Stomach (tissue), 9 donors: Measurements from ENCODE around the gene RNFT2. TPM values are rescaled to one million over a fixed set of nuclear protein-coding genes. Genes with fewer than 3 reads are reported as not detected.

Experiments
- DNase-seq, 2 donors: peaks; one replicate each; pipeline versions ENCODE4 v3.0.0 to v3.0.0-alpha.2; 2013 to 2019
- H3K27ac ChIP-seq, 5 donors: fragments of 200-600 bp in 4 of 5; sonication (generic) in 4 of 5; one replicate each; pipeline ENCODE4 v1.5.1; 2013 to 2019; ENCODE audit warnings: mild to moderate bottlenecking in 1 of 5, moderate library complexity in 1 of 5
- H3K27me3 ChIP-seq, 3 donors: fragments of 200-600 bp; sonication (generic); one replicate each; pipeline ENCODE4 v1.5.1; 2017 to 2019; ENCODE audit warnings: mixed run types in 1 of 3
- H3K36me3 ChIP-seq, 4 donors: fragments of 200-600 bp; sonication (generic); 1 replicate in 3 of 4; 2 replicates in 1 of 4; pipeline ENCODE4 v1.5.1; 2016 to 2019
- H3K4me1 ChIP-seq, 4 donors: fragments of 200-600 bp; sonication (generic); one replicate each; pipeline ENCODE4 v1.5.1; 2016 to 2019
- H3K4me3 ChIP-seq, 4 donors: fragments of 200-600 bp; sonication (generic) in 3 of 4; one replicate each; pipeline ENCODE4 v1.5.1; 2016 to 2019; ENCODE audit warnings: mild to moderate bottlenecking in 1 of 4
- H3K9me3 ChIP-seq, 4 donors: fragments of 200-600 bp; sonication (generic); one replicate each; pipeline ENCODE4 v1.5.1; 2016 to 2019
- EP300 ChIP-seq: sonication (generic); formaldehyde crosslinking; IDR thresholded peaks from one replicate; pipeline ENCODE4 v1.6.1; 2017; ENCODE audit warnings: antibody characterized with exemption
- POLR2A ChIP-seq, 4 donors: fragments of 450-650 bp; IDR thresholded peaks; one replicate each; pipeline ENCODE4 v1.6.1; 2016; ENCODE audit warnings: antibody characterized with exemption in 4 of 4, control low read depth in 2 of 4, mild to moderate bottlenecking in 1 of 4, moderate library complexity in 1 of 4
- POLR2AphosphoS5 ChIP-seq, 3 donors: sonication (generic); formaldehyde crosslinking; IDR thresholded peaks; one replicate each; pipeline ENCODE4 v1.6.1; 2016; ENCODE audit warnings: antibody characterized with exemption in 3 of 3
- WGBS, 5 donors: extraction: QIAGEN DNeasy Blood & Tissue Kit in 3 of 5; methylation state at CpG; one replicate each; pipeline versions ENCODE4 v1.1.5 to v1.1.7; 2013 to 2018; 5-methylcytosine and 5-hydroxymethylcytosine counted together
- intact Hi-C: fragments of 100-400 bp; cut with DNase I; formaldehyde crosslinking; loops from one replicate; pipeline ENCODE4 v1.15.1; 2023; ENCODE audit warnings: low total_unique reads
- polyA plus RNA-seq, 3 donors: library from polyadenylated mRNA; stranded (reverse); fragments of 200-250 nt; gene quantifications; one replicate each; pipeline ENCODE4 v1.2.3, GENCODE V29; 2013
- total RNA-seq, 5 donors: library from RNA; depleted of rRNA; stranded (reverse); fragments of >200 nt; gene quantifications; one replicate each; pipeline versions ENCODE4 v1.1.0 to v1.2.3, GENCODE V29; 2014 to 2016
- TF ChIP-seq, protein P1 (sequence below), 7 experiments: fragments of 450-650 bp in 4 of 7; fragments of 200-600 bp in 3 of 7; sonication (generic) in 3 of 7; IDR thresholded peaks; one replicate each; pipeline ENCODE4 v1.5.1; 2016 to 2019; ENCODE audit warnings: antibody characterized with exemption in 7 of 7, control low read depth in 2 of 7, mild to moderate bottlenecking in 1 of 7
- donor health status: healthy with polysubstance abuse.
- donor health status: Bipolar disorder and iron deficiency.
- donor health status: healthy.

RNFT2 gene
- total and polyA plus RNA-seq, 8 donors: 0.43 to 12.7 (median 1.6) TPM; not detected in 2

GRCh38 chr12:116691636-116692035 is 46.5 kb upstream of the RNFT2 start:
- WGBS, 5 donors: 84 to 93% (median 87%) methylated on average over 4 of the region's 4 CpGs

GRCh38 chr12:116692605-116693004 is 45.5 kb upstream of the RNFT2 start:
- Histone ChIP-seq H3K27me3 (peaks cover 0 to 45% (median 17%) of the 10 kb centered on the region in 3 donors), H3K9me3 (no peaks in the 10 kb centered on the region), H3K4me3 (no peak overlapping the region), H3K36me3 (no peaks in the 10 kb centered on the region), H3K4me1 (peaks cover 10 to 20% (median 16%) of the 10 kb centered on the region in 4 donors), H3K27ac (no peak overlapping the region)
- intact Hi-C loops: no loop called here
- DNase-seq: no peak
- TF ChIP-seq, protein P1, sequence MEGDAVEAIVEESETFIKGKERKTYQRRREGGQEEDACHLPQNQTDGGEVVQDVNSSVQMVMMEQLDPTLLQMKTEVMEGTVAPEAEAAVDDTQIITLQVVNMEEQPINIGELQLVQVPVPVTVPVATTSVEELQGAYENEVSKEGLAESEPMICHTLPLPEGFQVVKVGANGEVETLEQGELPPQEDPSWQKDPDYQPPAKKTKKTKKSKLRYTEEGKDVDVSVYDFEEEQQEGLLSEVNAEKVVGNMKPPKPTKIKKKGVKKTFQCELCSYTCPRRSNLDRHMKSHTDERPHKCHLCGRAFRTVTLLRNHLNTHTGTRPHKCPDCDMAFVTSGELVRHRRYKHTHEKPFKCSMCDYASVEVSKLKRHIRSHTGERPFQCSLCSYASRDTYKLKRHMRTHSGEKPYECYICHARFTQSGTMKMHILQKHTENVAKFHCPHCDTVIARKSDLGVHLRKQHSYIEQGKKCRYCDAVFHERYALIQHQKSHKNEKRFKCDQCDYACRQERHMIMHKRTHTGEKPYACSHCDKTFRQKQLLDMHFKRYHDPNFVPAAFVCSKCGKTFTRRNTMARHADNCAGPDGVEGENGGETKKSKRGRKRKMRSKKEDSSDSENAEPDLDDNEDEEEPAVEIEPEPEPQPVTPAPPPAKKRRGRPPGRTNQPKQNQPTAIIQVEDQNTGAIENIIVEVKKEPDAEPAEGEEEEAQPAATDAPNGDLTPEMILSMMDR (IDR thresholded peaks at IDR 0.05): no peak
- TF ChIP-seq POLR2A (IDR thresholded peaks at IDR 0.05): no peak
- no peak for TF ChIP-seq EP300
- TF ChIP-seq POLR2AphosphoS5 (IDR thresholded peaks at IDR 0.05): no peak
- 62 to 74% (median 65%) methylated on average over 3 of the region's 3 CpGs for WGBS, 5 donors

More at GRCh38 chr12:116691636-116692035, 46.5 kb upstream of the RNFT2 start:
- TF ChIP-seq POLR2A (IDR thresholded peaks at IDR 0.05) (no peak), POLR2AphosphoS5 (IDR thresholded peaks at IDR 0.05) (no peak), EP300 (no peak)
- TF ChIP-seq, protein P1 (IDR thresholded peaks at IDR 0.05): no peak
- no peaks in the 10 kb centered on the region for H3K36me3 ChIP-seq
- H3K27ac ChIP-seq: no peak overlapping the region
- intact Hi-C loops: no loop called here
- H3K4me3 ChIP-seq: no peak overlapping the region
- DNase-seq: no peak
- H3K9me3 ChIP-seq: no peaks in the 10 kb centered on the region
- peaks cover 0 to 45% (median 17%) of the 10 kb centered on the region in 3 donors for H3K27me3 ChIP-seq
- H3K4me1 ChIP-seq: peaks cover 10 to 15% (median 12%) of the 10 kb centered on the region in 4 donors

DNA sequence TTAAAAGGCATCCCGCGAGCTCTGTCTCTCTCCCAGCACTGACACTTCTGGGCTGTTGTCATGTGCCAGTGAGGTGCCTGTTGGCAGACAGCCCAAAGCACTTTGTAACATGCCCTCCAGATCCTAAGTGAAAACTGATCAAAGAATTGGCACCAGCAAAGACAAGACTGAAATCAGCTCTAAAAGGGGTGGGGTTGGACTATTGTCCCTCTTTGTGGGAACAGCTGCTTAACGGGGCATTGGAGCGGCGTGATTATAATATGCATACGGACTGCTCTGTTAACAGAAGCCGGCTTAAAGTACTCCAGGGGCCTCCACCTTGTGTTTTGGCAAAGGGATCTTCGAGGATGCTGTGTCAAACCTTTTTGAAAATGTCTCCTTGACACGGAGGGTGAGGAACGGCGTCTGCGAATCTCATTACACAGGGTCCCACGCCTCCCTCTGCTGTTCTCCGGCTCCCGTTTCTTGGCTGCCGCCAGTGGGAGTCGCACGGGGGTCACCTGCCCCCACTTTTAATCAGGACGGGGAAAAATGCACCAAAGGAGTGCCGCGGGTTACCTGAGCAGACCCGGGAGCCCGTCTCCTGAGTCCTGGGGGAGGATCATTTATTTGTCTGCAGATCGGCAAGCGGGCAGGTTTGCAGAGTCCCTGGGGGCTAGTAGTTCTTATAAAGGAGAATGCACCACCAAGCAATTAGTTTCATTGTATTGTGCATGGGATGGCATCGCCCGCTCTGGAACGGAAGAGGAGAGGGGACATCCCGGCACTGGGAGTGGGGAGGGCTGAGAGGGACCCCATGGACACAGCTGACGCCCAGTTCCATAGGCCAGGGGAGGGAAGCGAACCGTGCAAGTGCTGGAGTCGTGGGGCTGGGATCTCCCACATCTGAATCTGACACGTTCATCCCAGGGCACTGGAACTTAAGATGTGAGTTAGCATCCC is 44.6 kb upstream of the RNFT2 start:
- intact Hi-C loops: no loop called here
- H3K36me3 ChIP-seq: no peaks in the 10 kb centered on the region
- no peaks in the 10 kb centered on the region for H3K9me3 ChIP-seq
- WGBS, 5 donors: 20 to 25% (median 23%) methylated on average over 32 to 34 of the region's 34 CpGs
- no peak overlapping the region for H3K27ac ChIP-seq
- TF ChIP-seq POLR2A (IDR thresholded peaks at IDR 0.05) (no peak), EP300 (no peak), POLR2AphosphoS5 (IDR thresholded peaks at IDR 0.05) (no peak)
- TF ChIP-seq, protein P1 (IDR thresholded peaks at IDR 0.05): no peak
- peaks cover 13 to 27% (median 25%) of the 10 kb centered on the region in 4 donors for H3K4me1 ChIP-seq
- DNase-seq: peak; percentile 35 to 54
- H3K27me3 ChIP-seq: peaks cover 0 to 45% (median 17%) of the 10 kb centered on the region in 3 donors
- peak overlapping the region; percentile 20 to 37 (median 27) for H3K4me3 ChIP-seq

DNA sequence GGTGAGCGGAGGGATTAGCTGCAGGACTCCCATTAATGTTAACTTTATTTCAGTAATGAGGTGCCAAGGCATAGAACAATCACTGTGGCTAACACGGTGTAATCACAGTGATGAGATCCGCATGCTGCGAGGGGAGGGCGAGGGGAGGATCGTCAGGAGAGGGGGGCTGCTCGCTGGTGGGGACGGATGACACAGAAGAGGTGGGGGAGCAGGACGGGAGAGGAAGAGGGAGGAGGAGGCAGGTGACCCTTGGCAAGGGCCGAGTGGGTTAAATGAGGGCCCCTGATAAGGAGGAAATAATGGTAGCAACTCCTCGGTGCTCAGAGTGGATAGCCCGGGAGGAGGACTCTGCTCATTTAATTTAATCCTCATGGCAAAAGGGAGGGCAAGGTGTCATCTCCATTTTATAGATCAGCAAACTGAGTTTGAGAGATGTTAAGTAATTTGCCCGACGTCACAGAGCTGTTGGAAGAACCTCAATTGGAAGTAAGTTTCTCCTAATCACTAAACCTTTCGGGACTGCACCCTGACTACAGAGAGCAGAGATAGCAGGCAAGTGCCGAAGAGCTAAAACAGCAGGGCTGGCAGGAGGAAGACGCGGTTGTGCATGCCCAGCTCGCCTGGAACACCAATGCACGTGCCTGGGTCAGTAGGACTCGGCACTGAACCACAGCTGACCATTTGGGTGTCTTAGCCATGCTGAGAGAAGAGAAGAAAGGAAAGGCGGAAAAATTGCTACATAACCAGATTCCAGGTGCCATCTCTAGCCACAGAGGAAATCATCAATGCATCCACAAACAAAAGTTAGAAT is 43.3 kb upstream of the RNFT2 start:
- Histone ChIP-seq H3K36me3 (no peaks in the 10 kb centered on the region), H3K27ac (no peak overlapping the region), H3K27me3 (peaks cover 0 to 45% (median 17%) of the 10 kb centered on the region in 3 donors), H3K4me1 (peaks cover 17 to 36% (median 33%) of the 10 kb centered on the region in 4 donors), H3K9me3 (no peaks in the 10 kb centered on the region), H3K4me3 (no peak overlapping the region)
- TF ChIP-seq, protein P1 (IDR thresholded peaks at IDR 0.05): no peak
- TF ChIP-seq POLR2AphosphoS5 (IDR thresholded peaks at IDR 0.05) (no peak), POLR2A (IDR thresholded peaks at IDR 0.05) (no peak), EP300 (no peak)
- no peak for DNase-seq
- intact Hi-C loops: no loop called here
- 67 to 73% (median 71%) methylated on average over 22 of the region's 22 CpGs for WGBS, 5 donors
